Activated CD4-positive, alpha-beta T cell treated with anti-CD3 and anti-CD28 coated beads, Interleukin-2, amount 50 U/mL, for 48 hours (primary cell): ENCODE measurements around the gene MERTK.
"Not testable (repeated sequence)": the region's sequence is repeated elsewhere in the genome, so short reads cannot be mapped to it uniquely, and the experiment has no call there.

Experiments
- DNase-seq, 2 experiments: peaks; one replicate each; pipeline ENCODE4 v3.0.0-alpha.2; 2020

MERTK gene

DNA sequence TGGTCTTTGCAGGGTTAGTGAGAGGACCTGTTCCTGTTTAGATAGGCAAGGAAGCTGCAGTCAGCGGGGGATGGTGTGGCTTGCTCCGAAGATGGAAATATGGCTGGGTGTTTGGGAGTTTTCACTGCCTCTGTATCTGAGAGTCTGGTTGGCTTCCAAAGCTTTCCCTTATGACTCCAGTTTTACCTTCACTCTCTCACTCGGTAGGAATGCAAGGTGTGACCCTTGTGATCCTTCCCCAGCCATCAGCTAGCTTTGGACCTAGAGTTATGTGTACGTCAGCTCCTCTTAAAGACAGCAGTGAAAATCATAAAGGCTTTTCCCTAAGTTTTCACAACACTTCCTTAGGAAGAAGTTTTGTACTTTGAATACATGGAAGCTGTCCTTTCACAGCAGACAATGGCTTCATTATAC, 121.2 kb downstream of the MERTK start:
- no peak for DNase-seq

DNA sequence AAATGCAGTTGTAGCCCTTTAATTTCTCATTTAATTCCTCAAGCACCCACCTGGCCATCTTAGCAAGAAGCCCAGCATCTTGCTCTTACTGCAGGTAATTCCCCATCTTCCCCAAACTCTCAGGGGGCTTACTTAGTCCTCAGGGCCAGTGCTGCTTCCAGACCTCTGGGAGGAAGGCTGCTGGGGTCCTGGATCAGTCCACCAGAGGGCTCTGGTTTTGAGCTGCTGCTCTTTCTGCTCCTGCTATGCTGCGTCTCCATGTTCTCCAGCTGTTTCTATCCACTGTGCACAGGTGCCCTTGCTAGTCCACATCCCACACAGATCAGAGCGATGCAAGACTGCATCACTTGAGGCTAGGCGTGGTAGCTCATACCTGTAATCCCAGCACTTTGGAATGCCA, 122.2 kb downstream of the MERTK start:
- DNase-seq: no peak

DNA sequence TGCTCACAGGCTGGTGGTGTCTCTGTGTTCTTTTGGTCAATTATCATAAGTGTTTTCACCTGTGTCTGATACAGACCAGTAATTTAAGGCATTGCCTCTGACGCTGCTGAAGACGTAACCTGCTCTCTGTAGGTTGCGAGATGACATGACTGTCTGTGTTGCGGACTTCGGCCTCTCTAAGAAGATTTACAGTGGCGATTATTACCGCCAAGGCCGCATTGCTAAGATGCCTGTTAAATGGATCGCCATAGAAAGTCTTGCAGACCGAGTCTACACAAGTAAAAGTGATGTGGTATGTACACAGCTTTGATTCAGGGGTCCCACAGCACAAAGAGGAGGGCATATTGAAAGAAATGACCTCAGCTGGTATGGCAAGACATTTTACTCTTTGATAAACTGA, 122.9 kb downstream of the MERTK start:
- DNase-seq: no peak

DNA sequence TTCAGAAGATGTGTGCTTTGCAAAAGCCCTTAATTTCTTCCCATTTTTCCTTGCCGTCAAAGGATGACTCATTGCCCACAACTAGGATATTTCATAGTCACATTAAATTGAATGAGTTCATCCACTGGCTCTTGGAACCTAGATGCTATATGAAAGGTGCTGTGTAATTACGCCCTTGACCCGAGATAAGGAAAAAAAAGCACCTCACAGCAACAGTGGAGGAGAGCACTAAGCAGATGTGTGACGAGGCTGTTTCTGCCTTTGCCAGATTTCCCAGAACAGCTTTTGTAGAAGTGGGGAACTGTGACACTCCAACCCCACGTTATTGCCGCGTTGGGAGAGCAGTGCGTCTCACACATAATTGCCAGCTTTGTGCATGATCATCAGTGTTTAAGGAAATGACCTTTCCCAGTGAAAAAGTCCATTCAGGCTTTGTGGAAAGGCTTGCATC, 123.4 kb downstream of the MERTK start:
- no peak for DNase-seq

GRCh38 chr2:112023707-112024106, 125.3 kb downstream of the MERTK start:
- no peak for DNase-seq

DNA sequence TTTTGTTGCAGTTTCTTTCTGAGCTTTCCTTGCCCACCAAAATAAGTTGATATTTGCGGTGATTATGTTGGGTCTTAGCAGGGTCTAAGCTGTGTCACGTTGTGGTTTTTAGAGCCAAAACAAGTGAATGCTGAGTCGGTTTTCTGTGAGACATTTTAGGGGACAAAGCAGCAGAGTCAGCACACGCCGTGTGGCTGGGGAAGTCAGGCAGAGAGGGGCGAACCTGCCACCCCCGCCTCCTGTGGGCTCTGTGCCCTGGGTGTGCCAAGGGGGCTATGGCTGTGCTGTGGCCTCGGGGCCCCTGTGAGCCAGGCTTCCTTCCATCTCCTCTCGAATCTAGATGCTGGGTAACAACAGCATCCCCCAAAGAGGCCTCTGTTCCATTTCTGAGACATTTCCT, 125.8 kb downstream of the MERTK start:
- no peak for DNase-seq

- no peak for DNase-seq
Observed at GRCh38 chr2:112024896-112025491, 126.6 kb downstream of the MERTK start.

- no peak for DNase-seq
Observed at GRCh38 chr2:112026509-112026908, 128.1 kb downstream of the MERTK start.

GRCh38 chr2:112027767-112028166, 129.4 kb downstream of the MERTK start:
- no peak for DNase-seq

DNA sequence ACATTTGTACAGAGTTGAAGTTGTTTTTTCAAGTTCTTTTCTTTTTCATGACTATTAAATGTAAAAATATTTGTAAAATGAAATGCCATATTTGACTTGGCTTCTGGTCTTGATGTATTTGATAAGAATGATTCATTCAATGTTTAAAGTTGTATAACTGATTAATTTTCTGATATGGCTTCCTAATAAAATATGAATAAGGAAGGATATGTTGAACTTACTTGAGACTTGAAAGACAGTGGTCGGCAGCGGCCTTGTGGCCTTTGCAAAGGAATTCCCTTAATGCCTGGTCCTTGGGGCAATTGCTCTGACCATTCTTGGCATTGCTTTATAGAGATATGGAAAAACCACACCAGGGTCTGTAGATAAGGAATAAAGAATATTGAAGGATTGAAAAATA, 130.8 kb downstream of the MERTK start:
- no peak for DNase-seq

DNA sequence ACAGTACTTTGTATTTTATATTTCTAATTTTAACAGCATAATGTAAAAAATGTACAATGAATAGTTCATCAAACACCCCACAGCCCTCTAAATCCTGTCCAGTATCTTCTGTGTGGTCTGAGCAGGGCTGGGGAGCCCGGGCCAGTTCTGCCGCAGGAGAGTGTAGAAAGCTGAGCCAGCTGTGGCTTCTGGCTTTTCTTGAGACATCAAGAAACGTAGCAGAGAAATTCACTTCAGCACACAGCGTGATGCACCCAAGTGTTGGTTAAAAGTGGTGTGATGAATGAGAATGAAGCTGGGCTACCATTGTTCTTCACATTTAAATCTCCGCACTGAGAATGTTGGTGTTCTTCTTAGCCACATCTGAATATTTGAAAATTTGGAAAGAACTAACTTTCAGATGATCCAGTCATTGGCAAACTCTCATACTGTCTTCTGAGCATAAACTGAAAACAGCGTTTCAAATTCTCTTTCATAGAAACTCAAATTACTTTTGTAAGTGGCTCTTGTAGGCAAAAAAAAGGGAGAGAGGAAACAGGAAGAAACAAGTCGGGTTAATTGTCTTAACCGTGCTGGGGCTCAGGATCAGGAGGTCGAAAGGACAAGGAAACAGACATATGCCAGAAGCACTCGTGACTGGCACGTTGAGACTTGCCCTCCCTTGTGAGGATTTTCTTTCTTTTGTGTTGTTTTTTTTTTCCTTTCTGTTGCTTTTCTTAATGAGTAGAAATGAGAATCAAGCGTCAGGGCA, 133.2 kb downstream of the MERTK start:
- DNase-seq: no peak

- no peak for DNase-seq
Observed at GRCh38 chr2:112032224-112032586, 133.8 kb downstream of the MERTK start.

DNA sequence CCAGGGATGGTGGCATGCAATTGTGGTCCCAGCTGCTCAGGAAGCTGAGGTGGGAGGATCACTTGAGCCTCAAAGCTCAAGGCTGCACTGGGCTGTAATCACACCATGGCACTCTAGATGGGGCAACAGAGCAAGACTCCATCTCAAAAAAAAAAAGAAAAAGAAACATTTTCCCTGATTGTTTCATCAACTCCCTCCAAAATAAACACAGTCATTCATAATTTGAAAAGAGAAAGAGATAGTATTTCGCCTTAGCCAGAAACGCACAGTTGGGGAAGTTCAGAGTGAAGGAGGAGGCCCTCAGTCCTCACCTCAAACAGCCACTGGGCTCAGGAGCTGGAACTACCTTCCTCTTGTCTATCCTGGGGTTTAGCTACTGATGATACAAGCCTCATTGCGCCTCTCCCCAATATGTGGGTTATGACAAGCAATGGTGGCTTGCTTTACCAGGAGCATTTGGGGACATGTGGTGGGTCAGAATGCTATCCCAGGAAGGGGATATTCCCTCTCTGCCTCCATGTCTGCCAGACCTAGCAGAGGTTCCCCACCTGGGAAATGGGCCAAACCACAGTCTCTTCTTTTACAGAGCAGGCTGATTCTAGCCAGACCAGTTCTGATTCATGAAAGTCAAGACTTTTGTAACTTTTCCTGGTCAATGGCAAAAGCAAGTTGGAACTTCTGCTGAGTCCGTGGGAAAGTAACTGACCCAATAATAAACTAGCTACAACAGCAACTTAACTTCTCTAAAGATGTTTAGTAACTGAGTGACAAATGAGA, 134.5 kb downstream of the MERTK start:
- no peak for DNase-seq

DNA sequence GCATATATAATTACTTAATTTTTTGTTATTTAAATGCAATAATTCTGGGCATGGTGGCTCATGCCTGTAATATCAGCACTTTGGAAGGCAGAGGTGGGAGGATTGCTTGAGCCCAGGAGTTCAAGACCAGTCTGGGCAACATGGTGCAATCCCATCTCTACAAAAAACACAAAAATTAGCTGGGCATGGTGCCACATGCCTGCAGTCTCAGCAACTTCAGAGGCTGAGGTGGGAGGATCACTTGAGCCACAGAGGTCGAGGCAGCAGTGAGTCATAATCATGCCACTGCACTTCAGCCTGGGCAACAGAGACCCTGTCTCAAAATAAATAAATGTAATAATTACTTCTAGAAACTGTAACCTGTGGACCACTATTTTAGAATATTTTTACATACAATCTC, 135.2 kb downstream of the MERTK start:
- no peak for DNase-seq

DNA sequence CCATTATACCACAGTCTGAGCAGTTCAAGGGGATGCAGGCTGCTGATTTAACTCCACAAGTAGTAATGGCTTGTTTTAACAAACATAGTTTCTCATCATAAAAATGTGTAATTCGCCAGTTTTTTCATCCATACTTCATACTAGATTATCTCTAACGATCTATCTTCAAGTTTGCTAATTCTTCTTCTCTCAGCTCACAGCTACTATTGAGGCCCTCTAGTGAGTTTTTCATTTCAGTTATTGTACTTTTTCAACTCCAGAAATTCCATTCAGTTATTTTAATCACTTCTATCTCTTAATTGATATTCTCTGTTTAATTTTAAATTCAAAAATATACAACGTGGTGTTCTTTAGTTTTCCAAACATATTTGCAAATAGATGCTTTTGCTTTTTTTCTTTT, 136.5 kb downstream of the MERTK start:
- no peak for DNase-seq

DNA sequence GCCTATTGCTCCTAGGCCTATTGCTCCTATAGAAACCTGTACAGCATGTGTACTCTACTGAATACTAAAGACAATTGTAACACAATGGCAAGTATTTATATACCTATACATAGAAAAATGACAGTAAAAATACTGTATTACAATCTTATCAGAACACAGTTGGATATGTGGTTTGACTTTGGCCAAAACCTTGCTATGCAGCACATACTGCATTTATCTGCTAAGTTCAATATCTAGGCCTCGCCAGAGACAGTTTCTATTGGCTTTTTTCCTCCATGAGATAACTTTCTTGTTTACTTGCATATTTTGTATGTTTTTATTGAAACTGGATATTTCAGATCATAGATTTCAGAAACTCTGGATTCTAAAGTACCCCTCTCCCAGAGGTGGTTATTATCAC, 137.4 kb downstream of the MERTK start:
- DNase-seq: no peak

DNA sequence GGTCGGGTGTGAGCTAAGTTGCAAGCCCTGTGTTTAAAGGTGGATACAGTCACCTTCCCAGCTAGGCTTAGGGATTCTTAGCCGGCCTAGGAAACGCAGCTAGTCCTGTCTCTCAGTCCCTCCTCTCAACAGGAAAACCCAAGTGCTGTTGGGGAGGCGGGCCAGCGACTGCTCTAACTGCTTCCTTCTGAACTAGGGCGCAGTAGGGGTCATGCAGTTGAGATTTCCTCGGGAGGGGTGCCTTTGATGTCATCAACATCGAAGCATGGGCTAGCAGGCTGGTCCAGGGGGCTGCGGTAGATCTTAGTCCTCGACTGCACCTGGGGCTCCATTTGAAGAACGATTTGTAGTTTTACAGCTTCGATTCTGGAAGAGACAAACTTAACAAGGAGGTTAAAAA, 141.1 kb downstream of the MERTK start:
- DNase-seq: not testable (repeated sequence)

- DNase-seq: not testable (repeated sequence)
Observed at GRCh38 chr2:112040066-112040465, 141.7 kb downstream of the MERTK start.

DNA sequence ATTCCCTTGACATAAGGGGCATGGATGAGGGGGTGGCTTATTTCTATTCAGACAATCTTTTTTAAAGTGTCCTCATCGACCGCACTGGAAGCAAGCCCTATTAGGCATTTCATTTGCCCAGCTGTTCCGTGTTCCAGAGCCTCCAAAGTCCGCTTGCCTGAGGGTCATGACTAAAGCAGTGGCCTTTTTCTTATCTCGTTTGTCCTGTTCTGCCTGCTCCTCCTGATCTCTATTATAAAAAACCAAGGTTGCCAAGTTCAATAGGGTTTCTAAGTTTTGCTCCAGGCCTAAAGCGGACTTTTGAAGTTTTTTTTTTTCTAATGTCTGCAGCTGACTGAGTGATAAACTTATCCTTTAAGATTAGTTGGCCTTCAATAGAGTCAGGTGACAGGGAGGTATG, 143.1 kb downstream of the MERTK start:
- DNase-seq: not testable (repeated sequence)

DNA sequence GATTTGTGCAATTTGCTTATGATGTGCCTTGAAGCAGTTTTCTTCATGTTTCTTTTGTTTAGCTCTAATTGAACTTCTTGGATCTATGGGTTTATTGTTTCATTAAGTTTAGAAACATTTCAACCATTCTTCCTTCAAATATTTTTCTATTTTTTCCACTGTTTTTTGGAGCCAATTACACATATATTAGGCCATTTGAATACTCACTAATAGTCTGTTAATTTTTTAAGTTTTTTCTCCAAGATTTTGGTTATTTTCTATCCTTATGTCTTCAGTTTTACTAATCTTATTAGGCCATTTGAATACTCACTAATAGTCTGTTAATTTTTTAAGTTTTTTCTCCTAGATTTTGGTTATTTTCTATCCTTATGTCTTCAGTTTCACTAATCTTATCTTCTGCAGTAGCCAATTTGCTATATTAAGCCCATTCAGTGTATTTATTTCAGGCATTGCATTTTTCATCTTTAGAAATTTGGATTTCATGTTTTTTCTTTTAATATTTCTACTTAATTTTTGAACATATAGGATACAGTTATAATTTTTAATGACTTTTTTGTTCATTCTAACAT, 147.1 kb downstream of the MERTK start:
- no peak for DNase-seq

- no peak for DNase-seq
Observed at GRCh38 chr2:112046231-112046630, 147.8 kb downstream of the MERTK start.

GRCh38 chr2:112047537-112048235, 149.3 kb downstream of the MERTK start:
- no peak for DNase-seq

- DNase-seq: no peak
Observed at GRCh38 chr2:112048236-112048592, 149.8 kb downstream of the MERTK start.
